Prostate gland (tissue), 2 donors: ENCODE data around the gene NOXA1. TPM values are rescaled to one million over a fixed set of nuclear protein-coding genes. Genes with fewer than 3 reads are reported as not detected.

Source experiments
- DNase-seq: peaks from one replicate; pipeline ENCODE4 v3.0.0-alpha.2; 2019; ENCODE audit warnings: low spot score
- H3K27ac ChIP-seq, 2 donors: fragments of 200-600 bp; sonication (generic); 2 replicates each; pipeline ENCODE4 v1.5.1; 2017 to 2019
- H3K27me3 ChIP-seq: fragments of 200-600 bp; sonication (generic); replicated peaks from 2 replicates; pipeline ENCODE4 v1.5.1; 2019; ENCODE audit not compliant: insufficient read depth
- H3K36me3 ChIP-seq, 2 donors: fragments of 200-600 bp; sonication (generic); 1 replicate in 1 of 2; 2 replicates in 1 of 2; pipeline versions ENCODE4 v1.5.1 to v1.8.1; 2017 to 2019
- H3K4me1 ChIP-seq: fragments of 200-600 bp; sonication (generic); replicated peaks from 2 replicates; pipeline ENCODE4 v1.5.1; 2019
- H3K4me3 ChIP-seq, 2 donors: fragments of 200-600 bp; sonication (generic); 2 replicates each; pipeline ENCODE4 v1.5.1; 2017 to 2019
- H3K9me3 ChIP-seq: fragments of 200-600 bp; sonication (generic); 2 replicates; pipeline ENCODE4 v1.5.1; 2017
- CTCF ChIP-seq, 4 experiments: fragments of 200-600 bp in 2 of 4; fragments of 450-650 bp in 2 of 4; sonication (generic) in 2 of 4; IDR thresholded peaks; 1 replicate in 3 of 4; 2 replicates in 1 of 4; pipeline ENCODE4 v1.5.1; 2016 to 2019; ENCODE audit warnings: antibody characterized with exemption in 4 of 4, mild to moderate bottlenecking in 2 of 4, moderate library complexity in 2 of 4
- POLR2A ChIP-seq: fragments of 450-650 bp; IDR thresholded peaks from one replicate; pipeline ENCODE4 v1.6.1; 2016; ENCODE audit warnings: antibody characterized with exemption, mild to moderate bottlenecking
- POLR2AphosphoS5 ChIP-seq: sonication (generic); formaldehyde crosslinking; IDR thresholded peaks from one replicate; pipeline ENCODE4 v1.6.1; 2017; ENCODE audit warnings: antibody characterized with exemption
- WGBS: methylation state at CpG from one replicate; pipeline ENCODE4 v1.1.5; 2018; 5-methylcytosine and 5-hydroxymethylcytosine counted together
- intact Hi-C: fragments of 100-400 bp; cut with DNase I; formaldehyde crosslinking; loops from one replicate; pipeline ENCODE4 v1.14.2; 2022
- total RNA-seq, 2 donors: library from RNA; depleted of rRNA; stranded (reverse); fragments of >200 nt; gene quantifications; one replicate each; pipeline ENCODE4 v1.1.0, GENCODE V29; 2016

Gene NOXA1
- total RNA-seq, 2 donors from 2014 or later, result 7.5 to 17.1 TPM

DNA sequence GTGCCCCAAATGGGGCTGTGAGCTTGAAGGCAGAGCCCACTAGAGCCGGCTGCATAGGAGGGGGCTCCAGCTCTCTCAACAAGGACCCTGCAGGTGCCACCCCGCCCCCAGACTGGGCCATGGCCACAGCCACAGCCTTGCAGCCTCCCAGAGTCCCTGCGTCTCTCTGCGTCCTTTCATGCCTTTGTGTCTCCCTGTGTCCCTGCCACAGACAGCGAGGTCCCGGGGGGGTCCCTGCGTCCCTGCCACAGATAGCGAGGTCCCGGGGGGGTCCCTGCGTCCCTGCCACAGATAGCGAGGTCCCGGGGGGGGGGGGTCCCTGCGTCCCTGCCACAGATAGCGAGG, 6.3 kb downstream of the NOXA1 start:
- Histone ChIP-seq H3K4me1 (no peaks in the 10 kb centered on the region), H3K27me3 (no peaks in the 10 kb centered on the region), H3K36me3 (no peaks in the 10 kb centered on the region), H3K9me3 (no peaks in the 10 kb centered on the region), H3K27ac (no peak overlapping the region), H3K4me3 (no peak overlapping the region)
- TF ChIP-seq CTCF (IDR thresholded peaks at IDR 0.05) (no peak), POLR2A (no peak), POLR2AphosphoS5 (no peak)
- WGBS, result 85% methylated on average over 14 of the region's 14 CpGs
- intact Hi-C loops, result loop anchor here (5.0 kb wide), 1 partner anchor 93 kb away; no protein-coding TSS in a partner anchor
- DNase-seq, result no peak

- H3K27me3 ChIP-seq, result no peaks in the 10 kb centered on the region
- no peak overlapping the region for H3K4me3 ChIP-seq
- DNase-seq, result no peak
- no peaks in the 10 kb centered on the region for H3K9me3 ChIP-seq
- no peaks in the 10 kb centered on the region for H3K36me3 ChIP-seq
- intact Hi-C loops, result loop anchor here (5.0 kb wide), 1 partner anchor 92 kb away; no protein-coding TSS in a partner anchor
- WGBS, result 62% methylated on average over 24 of the region's 34 CpGs
- no peak for TF ChIP-seq POLR2A
- TF ChIP-seq CTCF (IDR thresholded peaks at IDR 0.05), result no peak
- no peak for TF ChIP-seq POLR2AphosphoS5
- no peaks in the 10 kb centered on the region for H3K4me1 ChIP-seq
- no peak overlapping the region for H3K27ac ChIP-seq
Observed at GRCh38 chr9:137429974-137430722, 7.0 kb downstream of the NOXA1 start.

DNA sequence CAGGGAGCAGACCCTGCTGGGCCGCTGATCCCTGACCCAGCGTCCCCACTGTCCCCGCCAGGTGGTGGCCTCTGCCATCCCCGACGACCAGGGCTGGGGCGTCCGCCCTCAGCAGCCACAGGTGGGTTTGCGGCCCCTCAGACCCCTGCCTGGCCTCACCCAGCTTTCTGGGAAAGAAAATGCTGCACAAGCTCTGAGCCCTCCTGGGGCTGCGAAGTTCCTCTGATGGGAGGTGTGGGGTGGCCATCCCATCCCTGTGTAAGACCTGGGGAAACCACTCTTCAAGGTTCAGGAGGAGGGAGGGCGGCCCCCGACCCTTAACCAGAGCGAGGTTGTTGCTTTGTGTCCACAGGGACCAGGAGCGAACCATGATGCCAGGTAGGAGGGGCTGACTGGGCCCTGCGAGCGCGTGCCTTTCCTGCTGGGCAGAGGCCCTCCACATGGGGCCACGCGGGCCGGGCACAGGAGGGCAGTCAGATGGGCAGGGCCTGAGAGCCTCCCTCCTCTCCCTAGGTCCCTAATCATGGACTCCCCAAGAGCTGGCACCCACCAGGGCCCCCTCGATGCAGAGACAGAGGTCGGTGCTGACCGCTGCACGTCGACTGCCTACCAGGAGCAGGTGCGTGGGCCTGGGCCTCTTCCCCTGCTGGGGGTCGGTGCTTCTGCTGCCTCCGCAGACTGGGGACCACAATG, 7.7 kb downstream of the NOXA1 start:
- TF ChIP-seq CTCF (IDR thresholded peaks at IDR 0.05) (no peak), POLR2A (no peak), POLR2AphosphoS5 (no peak)
- H3K9me3 ChIP-seq, result no peaks in the 10 kb centered on the region
- WGBS, result 90% methylated on average over 17 of the region's 27 CpGs
- DNase-seq, result no peak
- H3K27ac ChIP-seq, result no peak overlapping the region
- H3K36me3 ChIP-seq, result no peaks in the 10 kb centered on the region
- H3K4me3 ChIP-seq, result no peak overlapping the region
- intact Hi-C loops, result no loop called here
- H3K4me1 ChIP-seq, result no peaks in the 10 kb centered on the region
- no peaks in the 10 kb centered on the region for H3K27me3 ChIP-seq

DNA sequence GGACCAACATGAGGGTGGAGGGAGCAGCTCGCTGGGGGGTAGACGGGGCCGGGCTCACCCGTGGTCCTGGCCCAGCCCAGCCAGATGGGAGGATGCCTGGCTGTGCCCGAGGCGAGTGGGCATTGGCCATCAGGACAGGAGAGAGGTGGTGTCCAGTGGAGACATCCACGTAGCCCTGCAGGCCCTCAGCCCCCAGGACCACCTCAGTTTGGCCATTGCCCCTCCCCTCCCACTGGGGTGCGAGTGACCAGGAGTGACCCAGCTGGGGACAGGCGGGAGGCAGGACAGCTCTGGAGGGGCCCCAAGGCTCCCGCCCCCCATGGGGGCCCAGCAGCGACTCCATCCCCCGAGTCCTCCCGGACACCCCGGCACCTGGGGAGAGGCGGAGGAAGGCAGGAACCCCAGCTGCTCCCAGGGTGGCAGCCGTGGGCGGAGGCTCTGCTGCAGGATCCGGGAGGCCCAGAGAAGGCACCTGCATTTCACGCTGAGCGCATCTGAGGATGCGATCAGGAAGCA, 8.3 kb downstream of the NOXA1 start:
- TF ChIP-seq CTCF (IDR thresholded peaks at IDR 0.05) (no peak), POLR2A (no peak), POLR2AphosphoS5 (no peak)
- H3K27ac ChIP-seq, result no peak overlapping the region
- no peaks in the 10 kb centered on the region for H3K9me3 ChIP-seq
- 80% methylated on average over 19 of the region's 21 CpGs for WGBS
- H3K4me3 ChIP-seq, result no peak overlapping the region
- DNase-seq, result no peak
- no peaks in the 10 kb centered on the region for H3K36me3 ChIP-seq
- H3K4me1 ChIP-seq, result peaks cover 3% of the 10 kb centered on the region
- intact Hi-C loops, result no loop called here
- no peaks in the 10 kb centered on the region for H3K27me3 ChIP-seq
